ENCODE results near the gene SERPINA1. TPM values are rescaled to one million over a fixed set of nuclear protein-coding genes. Genes with fewer than 3 reads are reported as not detected.

The SERPINA1 gene
- total RNA-seq, 1 donor from 2014 or later = 2.5 TPM

- no peak for DNase-seq
These were observed 9.1 kb upstream of the SERPINA1 start for GRCh38 chr14:94397289-94398181.

GRCh38 chr14:94396628-94397225, 8.3 kb upstream of the SERPINA1 start:
- no peak for DNase-seq

- no peak for DNase-seq
These were observed 7.6 kb upstream of the SERPINA1 start for GRCh38 chr14:94395888-94396574.

GRCh38 chr14:94395282-94395887, 7.0 kb upstream of the SERPINA1 start:
- no peak for DNase-seq

GRCh38 chr14:94394581-94395207, 6.3 kb upstream of the SERPINA1 start:
- no peak for DNase-seq

- DNase-seq = no peak
These were observed 5.7 kb upstream of the SERPINA1 start for GRCh38 chr14:94394025-94394493.

- no peak for DNase-seq
These were observed 5.1 kb upstream of the SERPINA1 start for GRCh38 chr14:94393474-94393873.

- DNase-seq = no peak
These were observed 4.1 kb upstream of the SERPINA1 start for GRCh38 chr14:94392510-94392935.

- no peak for DNase-seq
These were observed 3.0 kb upstream of the SERPINA1 start for GRCh38 chr14:94391281-94391975.

GRCh38 chr14:94390372-94391086, 2.1 kb upstream of the SERPINA1 start:
- DNase-seq = no peak

GRCh38 chr14:94389731-94390371, 1.4 kb upstream of the SERPINA1 start:
- DNase-seq = no peak

GRCh38 chr14:94389104-94389469, 685 bp upstream of the SERPINA1 start:
- DNase-seq = no peak

GRCh38 chr14:94388027-94388383, 397 bp downstream of the SERPINA1 start:
- no peak for DNase-seq

- DNase-seq = no peak
These were observed 1.1 kb downstream of the SERPINA1 start for GRCh38 chr14:94387051-94388026.

GRCh38 chr14:94386085-94387031, 2.0 kb downstream of the SERPINA1 start:
- no peak for DNase-seq

GRCh38 chr14:94385553-94386057, 2.8 kb downstream of the SERPINA1 start:
- DNase-seq = no peak

- no peak for DNase-seq
These were observed 4.1 kb downstream of the SERPINA1 start for GRCh38 chr14:94384342-94384741.

- no peak for DNase-seq
These were observed 4.6 kb downstream of the SERPINA1 start for GRCh38 chr14:94383777-94384176.

Measured in tongue (tissue), 2 donors.